Upper lobe of left lung (tissue), 4 donors: ENCODE results near the gene PRIM2.
"Not testable (repeated sequence)": the region's sequence is repeated elsewhere in the genome, so short reads cannot be mapped to it uniquely, and the experiment has no call there.

Experiments
- CTCF ChIP-seq, 6 experiments: fragments of 450-650 bp in 4 of 6; fragments of 200-600 bp in 2 of 6; sonication (generic) in 2 of 6; IDR thresholded peaks; one replicate each; pipeline ENCODE4 v1.5.1; 2016 to 2019; ENCODE audit warnings: antibody characterized with exemption in 6 of 6
- EP300 ChIP-seq, 4 donors: sonication (generic); formaldehyde crosslinking; IDR thresholded peaks; one replicate each; pipeline ENCODE4 v1.5.1; 2017; ENCODE audit warnings: antibody characterized with exemption in 4 of 4, control low read depth in 2 of 4
- POLR2A ChIP-seq, 4 donors: fragments of 450-650 bp; IDR thresholded peaks; one replicate each; pipeline ENCODE4 v1.5.1; 2016 to 2017; ENCODE audit warnings: antibody characterized with exemption in 4 of 4, mild to moderate bottlenecking in 2 of 4

- not testable (repeated sequence) for TF ChIP-seq POLR2A, EP300, CTCF (IDR thresholded peaks at IDR 0.05)
These were observed 54.3 kb downstream of the PRIM2 start for GRCh38 chr6:57371779-57372178.
